OCI-LY3 (cell line): ENCODE results near the gene VASH2.

Experiments used
- EZH2phosphoT487 ChIP-seq: fragments of 200-600 bp; shearing (Covaris generic); IDR thresholded peaks from 2 replicates; pipeline ENCODE4 v1.6.1; 2018; ENCODE audit warnings: antibody characterized with exemption, mixed run types, low read depth
- TF ChIP-seq, protein P1 (sequence below): fragments of 200-600, 300-600 bp; sonication (generic); IDR thresholded peaks from 2 replicates; pipeline ENCODE4 v1.5.1; 2014; ENCODE audit warnings: antibody characterized with exemption, low read length, low read depth

DNA sequence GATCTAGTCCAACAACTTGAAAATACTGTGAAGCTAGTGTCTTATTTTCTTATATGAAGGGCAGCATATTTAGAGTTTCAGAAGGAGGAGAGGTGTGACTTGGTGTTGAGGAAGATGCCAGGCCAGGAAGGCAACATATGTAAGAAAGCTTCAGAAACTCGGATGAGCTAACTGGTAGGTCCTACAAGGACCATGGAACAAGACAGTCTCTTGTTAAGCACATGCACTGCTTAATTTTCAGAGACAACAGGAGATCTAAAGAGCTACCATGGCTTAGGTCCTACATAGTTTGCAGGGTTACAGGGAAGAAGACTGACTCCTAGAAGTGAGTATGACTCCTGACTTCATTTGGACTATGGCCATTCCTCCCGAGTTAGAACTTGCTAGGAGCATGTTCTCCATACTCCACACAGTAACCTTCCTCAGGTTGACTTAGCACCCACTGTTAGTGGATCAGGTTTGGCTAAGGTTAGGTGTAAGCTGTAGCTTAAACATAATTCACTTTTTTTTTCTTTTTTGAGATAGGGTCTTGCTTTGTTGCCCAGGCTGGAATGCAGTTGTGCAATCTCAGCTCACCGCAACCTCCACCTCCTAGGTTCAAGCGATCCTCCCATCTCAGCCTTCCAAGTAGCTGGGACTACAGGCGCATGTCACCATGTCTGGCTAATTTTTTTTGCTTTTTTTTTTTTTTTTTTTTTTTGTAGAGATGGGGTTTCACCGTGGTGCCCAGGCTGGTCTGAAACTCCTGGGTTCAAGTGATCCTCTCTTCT, 34.4 kb downstream of the VASH2 start:
- TF ChIP-seq, protein P1, sequence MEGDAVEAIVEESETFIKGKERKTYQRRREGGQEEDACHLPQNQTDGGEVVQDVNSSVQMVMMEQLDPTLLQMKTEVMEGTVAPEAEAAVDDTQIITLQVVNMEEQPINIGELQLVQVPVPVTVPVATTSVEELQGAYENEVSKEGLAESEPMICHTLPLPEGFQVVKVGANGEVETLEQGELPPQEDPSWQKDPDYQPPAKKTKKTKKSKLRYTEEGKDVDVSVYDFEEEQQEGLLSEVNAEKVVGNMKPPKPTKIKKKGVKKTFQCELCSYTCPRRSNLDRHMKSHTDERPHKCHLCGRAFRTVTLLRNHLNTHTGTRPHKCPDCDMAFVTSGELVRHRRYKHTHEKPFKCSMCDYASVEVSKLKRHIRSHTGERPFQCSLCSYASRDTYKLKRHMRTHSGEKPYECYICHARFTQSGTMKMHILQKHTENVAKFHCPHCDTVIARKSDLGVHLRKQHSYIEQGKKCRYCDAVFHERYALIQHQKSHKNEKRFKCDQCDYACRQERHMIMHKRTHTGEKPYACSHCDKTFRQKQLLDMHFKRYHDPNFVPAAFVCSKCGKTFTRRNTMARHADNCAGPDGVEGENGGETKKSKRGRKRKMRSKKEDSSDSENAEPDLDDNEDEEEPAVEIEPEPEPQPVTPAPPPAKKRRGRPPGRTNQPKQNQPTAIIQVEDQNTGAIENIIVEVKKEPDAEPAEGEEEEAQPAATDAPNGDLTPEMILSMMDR: no peak
- TF ChIP-seq EZH2phosphoT487: no peak
